Panc1 (cell line): Measurements from ENCODE around the gene MMP28. TPM values are rescaled to one million over a fixed set of nuclear protein-coding genes. Genes with fewer than 3 reads are reported as not detected.

ENCODE experiments used
- ATAC-seq: fragments of 200-7000 bp; cut with Tn5 transposase; 2 replicates; pipeline ENCODE4 v1.9.1; 2020; ENCODE audit warnings: mild to moderate bottlenecking, moderate library complexity
- BruUV-seq: library from RNA; stranded (reverse); fragments of 400-500 nt; replicated peaks from 2 replicates; lab custom pipeline; 2021; lab: Mats Ljungman, UMichigan
- CTCF ChIA-PET: fragments of 300-600 bp; sonication (Branson Sonifier 250); formaldehyde crosslinking; loops from one replicate; lab custom pipeline; 2022; ENCODE audit warnings: antibody characterized with exemption; lab: Charles Lee
- POLR2A ChIA-PET: fragments of 300-600 bp; sonication (Branson Sonifier 250); formaldehyde crosslinking; loops from one replicate; lab custom pipeline; 2022; ENCODE audit warnings: antibody characterized with exemption; lab: Charles Lee
- DNase-seq: peaks from one replicate; pipeline ENCODE4 v3.0.0-alpha.2; 2010; ENCODE audit warnings: low read depth, low spot score
- H3K27ac ChIP-seq: 2 replicates; pipeline ENCODE4 v1.5.1; 2011; ENCODE audit warnings: mild to moderate bottlenecking, low read length, inconsistent platforms
- H3K27me3 ChIP-seq: fragments of 200-500 bp; sonication (Bioruptor generic); 2 replicates; pipeline ENCODE4 v1.6.0; 2014; ENCODE audit warnings: low read length, inconsistent platforms; ENCODE audit not compliant: control insufficient read depth, insufficient read depth
- H3K36me3 ChIP-seq: fragments of 200-500 bp; sonication (Bioruptor generic); 2 replicates; pipeline ENCODE4 v1.5.1; 2014; ENCODE audit warnings: inconsistent platforms, mild to moderate bottlenecking, low read length, moderate library complexity; ENCODE audit not compliant: control insufficient read depth, insufficient read depth
- H3K4me1 ChIP-seq: 2 replicates; pipeline ENCODE4 v1.5.1; 2011; ENCODE audit warnings: inconsistent platforms, mild to moderate bottlenecking, low read length, moderate library complexity; ENCODE audit not compliant: control insufficient read depth, insufficient read depth
- H3K4me3 ChIP-seq, 2 experiments: 2 replicates each; pipeline ENCODE4 v1.5.1; 2011 to 2012; ENCODE audit warnings: low read depth in 2 of 2, low read length in 2 of 2, mild to moderate bottlenecking in 2 of 2, inconsistent platforms in 1 of 2, moderate library complexity in 1 of 2
- H3K9me3 ChIP-seq: fragments of 200-500 bp; sonication (Bioruptor generic); 2 replicates; pipeline ENCODE4 v1.5.1; 2014; ENCODE audit warnings: low read depth, mild to moderate bottlenecking, inconsistent platforms, low read length, moderate library complexity; ENCODE audit not compliant: control insufficient read depth, insufficient read depth
- CTCF ChIP-seq: fragments of 450-650 bp; IDR thresholded peaks from 2 replicates; pipeline ENCODE4 v1.5.1; 2017; ENCODE audit warnings: mild to moderate bottlenecking
- POLR2AphosphoS5 ChIP-seq: IDR thresholded peaks from 2 replicates; pipeline ENCODE4 v1.6.1; 2012; ENCODE audit warnings: mild to moderate bottlenecking, low read depth, low read length, moderate library complexity
- REST ChIP-seq, 2 experiments: IDR thresholded peaks; 2 replicates each; pipeline ENCODE4 v1.6.1; 2011 to 2012; ENCODE audit warnings: low read depth in 2 of 2, control low read depth in 1 of 2, low read length in 1 of 2, mild to moderate bottlenecking in 1 of 2, moderate library complexity in 1 of 2; ENCODE audit not compliant: insufficient read depth in 1 of 2
- SIN3A ChIP-seq: IDR thresholded peaks from 2 replicates; pipeline ENCODE4 v1.6.1; 2012; ENCODE audit warnings: low read depth, mild to moderate bottlenecking, low read length, moderate library complexity, borderline replicate concordance; ENCODE audit not compliant: insufficient read depth
- TCF7L2 ChIP-seq: IDR thresholded peaks from 2 replicates; pipeline ENCODE4 v1.6.1; 2011; ENCODE audit warnings: mild to moderate bottlenecking, low read depth, low read length, inconsistent platforms
- in situ Hi-C: cut with HindIII; loops from 2 replicates; pipeline ENCODE4 v1.10.0; 2016; ENCODE audit warnings: low sequenced_read_pairs, low pct_unique_long_range_greater_than_20kb
- intact Hi-C: fragments of 100-400 bp; cut with micrococcal nuclease; formaldehyde crosslinking; loops from one replicate; pipeline ENCODE4 v1.10.0; 2022; ENCODE audit not compliant: unreplicated experiment
- total RNA-seq: library from RNA; stranded (reverse); gene quantifications from one replicate; pipeline ENCODE4 v1.2.1, GENCODE V29; 2021; ENCODE audit not compliant: unreplicated experiment

Gene MMP28
- total RNA-seq, 1 experiment from 2014 or later: 1.6 TPM

GRCh38 chr17:35797918-35798317 is 2.5 kb upstream of the MMP28 start:
- H3K4me1 ChIP-seq: peaks cover 5% of the 10 kb centered on the region; the same call in 1 of the 2 replicates
- POLR2A ChIA-PET: no interaction called here
- ATAC-seq: no peak
- DNase-seq: no peak
- H3K9me3 ChIP-seq: no peaks in the 10 kb centered on the region
- no peak overlapping the region for H3K4me3 ChIP-seq
- in situ Hi-C loops (no loop called here), intact Hi-C loops (no loop called here)
- no TSS peak for BruUV-seq
- TF ChIP-seq TCF7L2 (no peak), POLR2AphosphoS5 (no peak), SIN3A (no peak), REST (IDR thresholded peaks at IDR 0.05; ENCODE audit: insufficient read depth in 1 of 2, low read depth in 2 of 2, low read length in 1 of 2) (no peak), CTCF (no peak)
- no peaks in the 10 kb centered on the region for H3K36me3 ChIP-seq
- no peak overlapping the region for H3K27ac ChIP-seq
- H3K27me3 ChIP-seq: peaks cover 12% of the 10 kb centered on the region
- CTCF ChIA-PET: no interaction called here

GRCh38 chr17:35797370-35797769 is 1.9 kb upstream of the MMP28 start:
- intact Hi-C loops: no loop called here
- ATAC-seq (no peak), DNase-seq (no peak)
- in situ Hi-C loops: no loop called here
- H3K4me1 ChIP-seq: peaks cover 5% of the 10 kb centered on the region; the same call in 1 of the 2 replicates
- TF ChIP-seq SIN3A: no peak
- BruUV-seq: no TSS peak
- no peaks in the 10 kb centered on the region for H3K9me3 ChIP-seq
- H3K4me3 ChIP-seq: no peak overlapping the region
- no peaks in the 10 kb centered on the region for H3K36me3 ChIP-seq
- CTCF ChIA-PET: no interaction called here
- POLR2A ChIA-PET: interaction anchor here (1.0 kb wide), 1 partner anchor 12 kb away, joined by 3 read pairs; no protein-coding TSS in a partner anchor
- H3K27ac ChIP-seq: no peak overlapping the region
- H3K27me3 ChIP-seq: peaks cover 12% of the 10 kb centered on the region

- intact Hi-C loops (no loop called here), in situ Hi-C loops (no loop called here)
- no peak for TF ChIP-seq REST (IDR thresholded peaks at IDR 0.05; ENCODE audit: insufficient read depth in 1 of 2, low read depth in 2 of 2, low read length in 1 of 2)
- TF ChIP-seq POLR2AphosphoS5: no peak
- TF ChIP-seq CTCF: no peak
- no peak for TF ChIP-seq SIN3A
- TF ChIP-seq TCF7L2: no peak
- no peak overlapping the region for H3K4me3 ChIP-seq
- H3K27ac ChIP-seq: no peak overlapping the region
- no peak for DNase-seq
- no TSS peak for BruUV-seq
- CTCF ChIA-PET: no interaction called here
- no peak for ATAC-seq
- POLR2A ChIA-PET: interaction anchor here (0.9 to 1.0 kb wide), 2 partner anchors 12 kb away, joined by 3 to 4 read pairs; partner anchors contain the start of gene TAF15
- H3K27me3 ChIP-seq: peaks cover 12% of the 10 kb centered on the region
- no peaks in the 10 kb centered on the region for H3K9me3 ChIP-seq
- H3K36me3 ChIP-seq: no peaks in the 10 kb centered on the region
- peaks cover 5% of the 10 kb centered on the region; the same call in 1 of the 2 replicates for H3K4me1 ChIP-seq
Measured at GRCh38 chr17:35796942-35797341, 1.5 kb upstream of the MMP28 start.
